GM12801 (cell line): ENCODE data around the gene COL16A1.

Experiments used
- CTCF ChIP-seq: IDR thresholded peaks from one replicate; pipeline ENCODE4 v1.5.1; 2011; ENCODE audit warnings: control low read depth; ENCODE audit not compliant: insufficient read length; ENCODE audit errors: extremely low read depth

COL16A1 gene

GRCh38 chr1:31748365-31748764, 44.5 kb upstream of the COL16A1 start:
- no peak for TF ChIP-seq CTCF

- no peak for TF ChIP-seq CTCF
Measured at GRCh38 chr1:31747304-31747703, 43.5 kb upstream of the COL16A1 start.

- TF ChIP-seq CTCF: no peak
Measured at GRCh38 chr1:31746687-31747086, 42.9 kb upstream of the COL16A1 start.

GRCh38 chr1:31745946-31746670, 42.3 kb upstream of the COL16A1 start:
- no peak for TF ChIP-seq CTCF

GRCh38 chr1:31745096-31745945, 41.5 kb upstream of the COL16A1 start:
- no peak for TF ChIP-seq CTCF

GRCh38 chr1:31744165-31744888, 40.5 kb upstream of the COL16A1 start:
- TF ChIP-seq CTCF: no peak
